ENCODE data around the gene DDX54. TPM values are rescaled to one million over a fixed set of nuclear protein-coding genes. Genes with fewer than 3 reads are reported as not detected.

DDX54 gene
- total and polyA plus RNA-seq, 8 donors, result 42.0 to 73.6 (median 60.8) TPM

- Histone ChIP-seq H3K27me3 (peaks cover 0 to 54% of the 10 kb centered on the region in 2 donors), H3K36me3 (no peaks in the 10 kb centered on the region), H3K27ac (no peak overlapping the region), H3K4me3 (no peak overlapping the region), H3K9me3 (no peaks in the 10 kb centered on the region), H3K4me1 (peaks cover 0 to 9% of the 10 kb centered on the region in 2 donors)
- DNase-seq (no peak), ATAC-seq (no peak)
- intact Hi-C loops (cut with DNase I), result no loop called here
- TF ChIP-seq, protein P1, sequence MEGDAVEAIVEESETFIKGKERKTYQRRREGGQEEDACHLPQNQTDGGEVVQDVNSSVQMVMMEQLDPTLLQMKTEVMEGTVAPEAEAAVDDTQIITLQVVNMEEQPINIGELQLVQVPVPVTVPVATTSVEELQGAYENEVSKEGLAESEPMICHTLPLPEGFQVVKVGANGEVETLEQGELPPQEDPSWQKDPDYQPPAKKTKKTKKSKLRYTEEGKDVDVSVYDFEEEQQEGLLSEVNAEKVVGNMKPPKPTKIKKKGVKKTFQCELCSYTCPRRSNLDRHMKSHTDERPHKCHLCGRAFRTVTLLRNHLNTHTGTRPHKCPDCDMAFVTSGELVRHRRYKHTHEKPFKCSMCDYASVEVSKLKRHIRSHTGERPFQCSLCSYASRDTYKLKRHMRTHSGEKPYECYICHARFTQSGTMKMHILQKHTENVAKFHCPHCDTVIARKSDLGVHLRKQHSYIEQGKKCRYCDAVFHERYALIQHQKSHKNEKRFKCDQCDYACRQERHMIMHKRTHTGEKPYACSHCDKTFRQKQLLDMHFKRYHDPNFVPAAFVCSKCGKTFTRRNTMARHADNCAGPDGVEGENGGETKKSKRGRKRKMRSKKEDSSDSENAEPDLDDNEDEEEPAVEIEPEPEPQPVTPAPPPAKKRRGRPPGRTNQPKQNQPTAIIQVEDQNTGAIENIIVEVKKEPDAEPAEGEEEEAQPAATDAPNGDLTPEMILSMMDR (IDR thresholded peaks at IDR 0.05), result no peak
Measured at GRCh38 chr12:113134071-113134470, 51.2 kb downstream of the DDX54 start.

GRCh38 chr12:113133666-113134065 is 51.6 kb downstream of the DDX54 start:
- peaks cover 0 to 9% of the 10 kb centered on the region in 2 donors for H3K4me1 ChIP-seq
- H3K9me3 ChIP-seq, result no peaks in the 10 kb centered on the region
- DNase-seq, result no peak
- peaks cover 0 to 54% of the 10 kb centered on the region in 2 donors for H3K27me3 ChIP-seq
- TF ChIP-seq, protein P1 (IDR thresholded peaks at IDR 0.05), result no peak
- no peaks in the 10 kb centered on the region for H3K36me3 ChIP-seq
- no peak overlapping the region for H3K27ac ChIP-seq
- intact Hi-C loops (cut with DNase I), result no loop called here
- ATAC-seq, result no peak
- no peak overlapping the region for H3K4me3 ChIP-seq

GRCh38 chr12:113133036-113133435 is 52.2 kb downstream of the DDX54 start:
- intact Hi-C loops (cut with DNase I), result no loop called here
- peaks cover 0 to 54% of the 10 kb centered on the region in 2 donors for H3K27me3 ChIP-seq
- no peak for DNase-seq
- TF ChIP-seq, protein P1 (IDR thresholded peaks at IDR 0.05), result no peak
- H3K4me1 ChIP-seq, result peaks cover 0 to 9% of the 10 kb centered on the region in 2 donors
- H3K36me3 ChIP-seq, result no peaks in the 10 kb centered on the region
- H3K4me3 ChIP-seq, result no peak overlapping the region
- no peak for ATAC-seq
- H3K27ac ChIP-seq, result no peak overlapping the region
- no peaks in the 10 kb centered on the region for H3K9me3 ChIP-seq

DNA sequence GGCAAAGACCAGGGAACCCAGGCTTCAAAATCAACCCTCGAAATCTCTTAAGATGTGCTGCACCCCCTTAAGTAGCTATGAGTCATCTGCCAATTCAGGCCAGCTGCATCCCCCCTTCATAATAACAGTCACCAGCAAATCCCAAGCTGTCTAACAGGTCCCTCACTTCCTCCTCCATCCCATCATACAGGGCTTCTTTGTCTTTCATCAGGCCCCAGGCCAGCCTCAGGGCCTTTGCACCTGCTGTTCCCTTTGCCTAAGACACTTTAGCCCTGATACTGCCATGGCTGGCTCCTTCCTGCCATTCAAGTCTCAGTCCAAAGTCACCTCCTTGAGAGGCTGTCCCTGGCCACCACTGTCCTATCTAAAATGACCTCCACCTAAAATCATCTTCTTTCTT is 53.7 kb downstream of the DDX54 start:
- H3K36me3 ChIP-seq, result no peaks in the 10 kb centered on the region
- ATAC-seq (no peak), DNase-seq (no peak)
- no peaks in the 10 kb centered on the region for H3K9me3 ChIP-seq
- H3K27me3 ChIP-seq, result peaks cover 0 to 51% of the 10 kb centered on the region in 2 donors
- no peak overlapping the region for H3K27ac ChIP-seq
- no peak overlapping the region for H3K4me3 ChIP-seq
- TF ChIP-seq, protein P1 (IDR thresholded peaks at IDR 0.05), result no peak
- H3K4me1 ChIP-seq, result peaks cover 0 to 9% of the 10 kb centered on the region in 2 donors
- intact Hi-C loops (cut with DNase I), result no loop called here

DNA sequence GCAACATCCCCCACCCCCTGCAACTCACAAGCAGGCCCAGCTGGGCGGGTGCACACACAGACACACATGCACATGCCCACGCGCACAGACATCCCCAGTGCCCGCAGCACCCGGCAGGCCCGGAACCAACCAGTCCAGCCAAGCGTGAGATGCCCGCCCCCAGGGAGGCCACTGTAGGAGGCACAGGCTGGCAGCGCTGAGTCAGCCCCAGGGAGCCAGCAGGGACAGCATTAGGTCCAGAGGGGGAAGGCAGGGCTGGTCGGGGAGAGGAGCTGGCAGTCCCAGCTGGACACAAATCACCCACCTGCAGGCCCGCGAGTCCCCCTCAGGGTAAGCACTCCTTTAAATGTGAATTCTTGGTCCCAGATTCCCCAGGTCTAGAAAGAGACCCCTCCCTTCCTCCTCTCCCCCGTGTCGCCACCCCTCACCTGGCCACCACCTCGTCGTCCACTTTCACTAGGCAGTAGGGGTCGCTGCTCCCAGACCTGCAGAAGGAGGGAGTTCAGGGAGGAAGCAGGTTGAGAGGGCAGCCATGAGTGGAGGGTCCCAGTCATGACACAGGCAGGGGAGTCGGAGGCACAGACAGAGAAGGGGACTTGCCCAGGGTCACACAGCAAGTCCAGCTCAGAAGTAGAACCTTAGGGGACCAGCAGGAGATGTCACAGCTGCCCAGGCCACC is 54.7 kb downstream of the DDX54 start:
- Histone ChIP-seq H3K36me3 (no peaks in the 10 kb centered on the region), H3K4me3 (no peak overlapping the region), H3K4me1 (peaks cover 0 to 4% of the 10 kb centered on the region in 2 donors), H3K9me3 (no peaks in the 10 kb centered on the region), H3K27me3 (peaks cover 0 to 42% of the 10 kb centered on the region in 2 donors), H3K27ac (no peak overlapping the region)
- ATAC-seq (no peak), DNase-seq (no peak)
- TF ChIP-seq, protein P1 (IDR thresholded peaks at IDR 0.05), result no peak
- intact Hi-C loops (cut with DNase I), result no loop called here
